Articular chondrocyte of knee joint (primary cell): ENCODE data around the gene CALML5. TPM values are rescaled to one million over a fixed set of nuclear protein-coding genes. Genes with fewer than 3 reads are reported as not detected.

ENCODE experiments used
- total RNA-seq: library from RNA; depleted of rRNA; stranded (reverse); fragments of >200 nt; gene quantifications from 2 replicates; pipeline ENCODE4 v1.2.3, GENCODE V29; 2012

Gene CALML5, protein sequence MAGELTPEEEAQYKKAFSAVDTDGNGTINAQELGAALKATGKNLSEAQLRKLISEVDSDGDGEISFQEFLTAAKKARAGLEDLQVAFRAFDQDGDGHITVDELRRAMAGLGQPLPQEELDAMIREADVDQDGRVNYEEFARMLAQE
- not detected in 2 replicates for total RNA-seq

DNA sequence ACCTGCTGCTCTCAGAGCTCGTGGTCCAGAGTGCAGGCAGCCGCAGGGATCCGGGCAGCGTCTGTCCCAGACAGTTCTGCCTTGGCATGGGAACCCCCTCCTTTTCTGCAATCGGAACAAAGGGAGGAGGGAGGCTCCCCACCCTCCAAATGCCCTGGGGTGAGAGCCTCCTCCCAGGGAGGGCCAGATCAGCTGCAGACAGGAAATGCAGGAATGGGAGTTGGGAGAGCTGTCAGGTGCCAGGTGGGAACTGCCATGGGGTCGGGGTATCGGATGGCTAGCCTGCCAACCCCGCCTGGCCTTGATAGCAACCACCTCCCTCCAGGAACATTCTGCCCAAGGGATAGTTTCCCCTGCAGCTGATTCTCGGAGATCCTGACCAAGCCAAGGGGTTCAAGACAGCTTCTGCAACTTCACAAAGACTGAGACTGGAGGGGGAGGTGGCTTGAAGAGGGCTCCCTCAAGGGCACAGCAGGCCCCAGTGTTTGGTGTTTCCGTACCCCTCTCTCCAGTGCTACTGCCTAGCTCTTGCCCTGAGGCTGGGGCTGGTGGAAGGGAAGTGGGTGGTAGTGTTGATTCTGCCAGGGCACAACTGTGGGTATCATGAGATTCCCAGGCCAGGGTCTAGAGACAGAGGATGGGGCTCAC is at the start of gene CALML5:
CALML5 (minus strand) TSS at position 78 of the 648 bp plus-strand sequence. CDS start 132 bp downstream, outside the sequence.

DNA sequence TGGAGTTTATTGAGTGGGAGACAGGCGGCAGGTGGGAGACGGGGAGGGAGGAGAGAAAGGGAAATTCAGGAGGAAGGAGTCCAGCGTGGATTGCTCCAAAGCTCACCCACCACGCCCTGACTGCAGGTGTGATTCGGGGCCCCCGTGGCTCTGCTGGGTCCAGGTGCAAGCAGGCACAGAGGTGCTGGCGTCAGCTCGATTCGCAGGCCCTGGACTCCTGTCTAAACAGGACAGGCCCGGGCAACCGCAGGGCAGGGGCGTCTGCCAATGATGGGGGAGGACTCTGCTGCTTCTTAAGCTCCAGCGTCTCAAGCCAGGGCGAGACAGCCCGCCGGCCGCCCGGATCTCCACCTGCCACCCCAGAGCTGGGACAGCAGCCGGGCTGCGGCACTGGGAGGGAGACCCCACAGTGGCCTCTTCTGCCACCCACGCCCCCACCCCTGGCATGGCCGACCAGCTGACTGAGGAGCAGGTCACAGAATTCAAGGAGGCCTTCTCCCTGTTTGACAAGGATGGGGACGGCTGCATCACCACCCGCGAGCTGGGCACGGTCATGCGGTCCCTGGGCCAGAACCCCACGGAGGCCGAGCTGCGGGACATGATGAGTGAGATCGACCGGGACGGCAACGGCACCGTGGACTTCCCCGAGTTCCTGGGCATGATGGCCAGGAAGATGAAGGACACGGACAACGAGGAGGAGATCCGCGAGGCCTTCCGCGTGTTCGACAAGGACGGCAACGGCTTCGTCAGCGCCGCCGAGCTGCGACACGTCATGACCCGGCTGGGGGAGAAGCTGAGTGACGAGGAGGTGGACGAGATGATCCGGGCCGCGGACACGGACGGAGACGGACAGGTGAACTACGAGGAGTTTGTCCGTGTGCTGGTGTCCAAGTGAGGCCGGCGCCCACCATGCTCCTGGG is 25.5 kb upstream of the CALML5 start, which contains the start of gene CALML3:
CALML3 (plus strand) TSS at position 321 of the 920 bp plus-strand sequence; CDS start at position 446, 125 bp downstream.

Other genes with a start within 250 kb of the CALML5 start
- gene UCN3, start 134.6 kb downstream of the CALML5 start, total RNA-seq, result not detected in 2 replicates
- not detected in 2 replicates for gene TUBAL3, start 94.7 kb downstream of the CALML5 start, total RNA-seq
- 40.5 and 51.0 TPM in 2 replicates for gene NET1, start 87.0 kb downstream of the CALML5 start, total RNA-seq
- not detected in 2 replicates for gene CALML3, start 25.4 kb upstream of the CALML5 start, total RNA-seq
- 10.4 and 10.5 TPM in 2 replicates for gene ASB13, start 167.0 kb upstream of the CALML5 start, total RNA-seq
- gene TASOR2, start 185.3 kb upstream of the CALML5 start, total RNA-seq, result 93.6 and 107 TPM in 2 replicates